Kidney (tissue), 14 donors: ENCODE measurements around the gene AMMECR1. TPM values are rescaled to one million over a fixed set of nuclear protein-coding genes. Genes with fewer than 3 reads are reported as not detected.

Experiments used
- DNase-seq, 5 donors: peaks; one replicate each; pipeline ENCODE4 v3.0.0-alpha.2; 2013 to 2020
- FAIRE-seq: peaks from 2 replicates; lab custom pipeline; 2012; peaks lifted over from hg19 to GRCh38; lab: Jason Lieb, UNC
- H3K27ac ChIP-seq, 2 donors: one replicate each; pipeline ENCODE4 v1.7.0; 2013; ENCODE audit warnings: low read depth in 2 of 2, low read length in 2 of 2, inconsistent platforms in 1 of 2
- H3K27me3 ChIP-seq: one replicate; pipeline ENCODE4 v1.7.1; 2013; ENCODE audit warnings: low read length, inconsistent platforms; ENCODE audit not compliant: control insufficient read depth, insufficient read depth
- H3K36me3 ChIP-seq, 3 donors: one replicate each; pipeline versions ENCODE4 v1.7.0 to v1.7.1; 2013; ENCODE audit warnings: low read length in 3 of 3, control low read depth in 1 of 3, inconsistent platforms in 1 of 3; ENCODE audit not compliant: insufficient read depth in 3 of 3, control insufficient read depth in 2 of 3
- H3K4me1 ChIP-seq, 3 donors: one replicate each; pipeline versions ENCODE4 v1.7.0 to v1.7.1; 2013; ENCODE audit warnings: low read length in 3 of 3, inconsistent platforms in 1 of 3, low read depth in 1 of 3; ENCODE audit not compliant: control insufficient read depth in 2 of 3, insufficient read depth in 2 of 3
- H3K4me3 ChIP-seq, 3 donors: one replicate each; pipeline versions ENCODE4 v1.7.0 to v1.8.1; 2013; ENCODE audit warnings: low read length in 3 of 3, control low read depth in 1 of 3, inconsistent platforms in 1 of 3
- H3K9ac ChIP-seq, 3 donors: one replicate each; pipeline versions ENCODE4 v1.7.0 to v1.7.1; 2013; ENCODE audit warnings: low read length in 3 of 3, control low read depth in 1 of 3, inconsistent platforms in 1 of 3
- H3K9me3 ChIP-seq, 3 donors: one replicate each; pipeline versions ENCODE4 v1.7.0 to v1.7.1; 2013; ENCODE audit warnings: low read length in 3 of 3, control low read depth in 1 of 3, inconsistent platforms in 1 of 3; ENCODE audit not compliant: control insufficient read depth in 2 of 3, insufficient read depth in 1 of 3
- intact Hi-C: fragments of 100-400 bp; cut with DNase I; formaldehyde crosslinking; loops from one replicate; pipeline ENCODE4 v1.11.1; 2022
- polyA plus RNA-seq: library from polyadenylated mRNA; stranded (reverse); fragments of 350-450 nt; fragmentation: Illumina TruSeq; extraction: RNeasy Lipid Tissue Mini Kit (QIAGEN cat#74804); gene quantifications from one replicate; pipeline ENCODE4 v1.2.3, GENCODE V29; 2014; ENCODE audit warnings: low read depth, low replicate concordance; ENCODE audit not compliant: insufficient read depth
- total RNA-seq: library from RNA; stranded (reverse); fragmentation: NEBNext Ultra II Directional; extraction: Animal tissue kit (Norgen Biotek cat#: 25700); gene quantifications from one replicate; pipeline ENCODE4 v1.2.1, GENCODE V29; 2021
- TF ChIP-seq, protein P1 (sequence below): IDR thresholded peaks from 3 replicates; pipeline ENCODE4 v1.5.1; 2012; ENCODE audit warnings: mild to moderate bottlenecking, moderate library complexity, borderline replicate concordance; ENCODE audit not compliant: insufficient read depth; ENCODE audit errors: extremely low read depth
- donor health status: control.
- donor health status: control.
- donor health status: control.
- donor health status: control.
- donor health status: control.
- donor health status: DM: yes; HTN: yes; CAD: no.
- donor health status: Normal renal cell carcinoma (clear cell type).

The AMMECR1 gene
- total and polyA plus RNA-seq, 2 donors from 2014 or later = 4.4 to 11.0 TPM

DNA sequence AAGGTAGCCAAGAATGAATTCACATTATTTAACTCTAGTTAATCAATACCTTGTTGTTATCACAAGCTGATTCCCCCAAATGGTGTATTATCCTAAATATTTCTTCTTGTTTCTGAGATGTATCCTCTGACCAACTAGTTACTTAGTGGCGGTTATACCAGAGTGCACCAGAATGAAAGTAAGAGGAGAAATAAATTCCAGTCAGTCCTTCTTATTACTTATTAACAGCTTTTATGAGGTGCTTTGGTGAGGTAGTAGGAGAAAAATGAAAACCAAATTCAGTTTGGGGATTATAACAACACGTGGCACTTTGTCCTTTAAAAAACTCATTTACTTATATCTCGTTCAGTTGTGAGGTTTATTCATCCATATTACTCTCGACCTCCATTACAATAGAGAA lies 101.9 kb downstream of the AMMECR1 start:
- Histone ChIP-seq H3K27ac (peak overlapping the region; percentile 54 to 57), H3K4me3 (no peak overlapping the region), H3K4me1 (peaks cover 0 to 4% (median 0%) of the 10 kb centered on the region in 3 donors), H3K9me3 (no peaks in the 10 kb centered on the region), H3K36me3 (no peaks in the 10 kb centered on the region), H3K27me3 (peaks cover 3% of the 10 kb centered on the region), H3K9ac (no peak overlapping the region)
- intact Hi-C loops = no loop called here
- DNase-seq (peak in 2 of 5 donors; percentile 40 to 41), FAIRE-seq (peak; percentile 98)
- TF ChIP-seq, protein P1, sequence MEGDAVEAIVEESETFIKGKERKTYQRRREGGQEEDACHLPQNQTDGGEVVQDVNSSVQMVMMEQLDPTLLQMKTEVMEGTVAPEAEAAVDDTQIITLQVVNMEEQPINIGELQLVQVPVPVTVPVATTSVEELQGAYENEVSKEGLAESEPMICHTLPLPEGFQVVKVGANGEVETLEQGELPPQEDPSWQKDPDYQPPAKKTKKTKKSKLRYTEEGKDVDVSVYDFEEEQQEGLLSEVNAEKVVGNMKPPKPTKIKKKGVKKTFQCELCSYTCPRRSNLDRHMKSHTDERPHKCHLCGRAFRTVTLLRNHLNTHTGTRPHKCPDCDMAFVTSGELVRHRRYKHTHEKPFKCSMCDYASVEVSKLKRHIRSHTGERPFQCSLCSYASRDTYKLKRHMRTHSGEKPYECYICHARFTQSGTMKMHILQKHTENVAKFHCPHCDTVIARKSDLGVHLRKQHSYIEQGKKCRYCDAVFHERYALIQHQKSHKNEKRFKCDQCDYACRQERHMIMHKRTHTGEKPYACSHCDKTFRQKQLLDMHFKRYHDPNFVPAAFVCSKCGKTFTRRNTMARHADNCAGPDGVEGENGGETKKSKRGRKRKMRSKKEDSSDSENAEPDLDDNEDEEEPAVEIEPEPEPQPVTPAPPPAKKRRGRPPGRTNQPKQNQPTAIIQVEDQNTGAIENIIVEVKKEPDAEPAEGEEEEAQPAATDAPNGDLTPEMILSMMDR = no peak

DNA sequence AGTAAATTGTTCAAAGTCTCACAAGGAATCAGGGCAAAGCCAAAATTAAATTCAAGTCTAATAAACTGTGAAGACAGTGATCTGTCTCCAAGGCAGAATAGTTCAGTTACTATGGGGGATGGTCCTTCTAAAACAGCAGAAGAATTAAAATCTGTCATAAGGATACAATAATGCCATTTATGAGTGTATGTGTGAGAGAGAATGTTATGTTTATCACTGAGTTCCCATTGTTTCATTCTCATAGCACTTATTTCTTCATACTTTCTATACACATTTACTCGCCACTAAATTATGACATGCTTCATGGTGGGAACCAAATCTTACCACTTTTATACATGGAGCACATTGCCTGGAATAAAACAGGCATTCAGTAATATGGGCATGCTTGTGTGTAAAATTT lies 102.5 kb downstream of the AMMECR1 start:
- H3K4me3 ChIP-seq = no peak overlapping the region
- FAIRE-seq (no peak), DNase-seq (no peak)
- peak overlapping the region in 1 of 2 donors; percentile 54 for H3K27ac ChIP-seq
- peaks cover 3% of the 10 kb centered on the region for H3K27me3 ChIP-seq
- intact Hi-C loops = no loop called here
- no peaks in the 10 kb centered on the region for H3K36me3 ChIP-seq
- no peaks in the 10 kb centered on the region for H3K9me3 ChIP-seq
- H3K9ac ChIP-seq = no peak overlapping the region
- peaks cover 0 to 4% (median 0%) of the 10 kb centered on the region in 3 donors for H3K4me1 ChIP-seq
- TF ChIP-seq, protein P1 = no peak

DNA sequence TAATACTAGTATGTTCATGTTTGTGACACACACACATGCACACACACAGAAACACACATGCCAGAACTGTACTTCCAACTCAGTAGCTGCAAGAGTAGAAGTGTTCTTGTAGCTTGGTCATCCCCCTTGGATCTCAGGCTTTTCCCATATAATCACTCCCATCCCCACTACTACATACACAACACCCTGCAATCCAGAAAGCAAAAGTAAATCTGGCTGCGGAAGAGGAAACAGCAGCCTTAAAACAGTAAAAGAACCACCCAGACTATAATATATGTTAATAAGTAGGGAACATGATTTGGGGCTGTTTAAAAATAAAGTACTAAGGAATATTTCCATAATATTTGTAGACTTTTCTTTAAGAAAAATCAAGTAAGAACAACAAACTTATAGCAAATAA lies 103.2 kb downstream of the AMMECR1 start:
- H3K4me1 ChIP-seq = peaks cover 0 to 4% (median 0%) of the 10 kb centered on the region in 3 donors
- no peak overlapping the region for H3K9ac ChIP-seq
- peaks cover 3% of the 10 kb centered on the region for H3K27me3 ChIP-seq
- intact Hi-C loops = no loop called here
- FAIRE-seq = peak; percentile 45
- DNase-seq = no peak
- TF ChIP-seq, protein P1 = no peak
- no peaks in the 10 kb centered on the region for H3K36me3 ChIP-seq
- no peaks in the 10 kb centered on the region for H3K9me3 ChIP-seq
- no peak overlapping the region for H3K27ac ChIP-seq
- H3K4me3 ChIP-seq = no peak overlapping the region

DNA sequence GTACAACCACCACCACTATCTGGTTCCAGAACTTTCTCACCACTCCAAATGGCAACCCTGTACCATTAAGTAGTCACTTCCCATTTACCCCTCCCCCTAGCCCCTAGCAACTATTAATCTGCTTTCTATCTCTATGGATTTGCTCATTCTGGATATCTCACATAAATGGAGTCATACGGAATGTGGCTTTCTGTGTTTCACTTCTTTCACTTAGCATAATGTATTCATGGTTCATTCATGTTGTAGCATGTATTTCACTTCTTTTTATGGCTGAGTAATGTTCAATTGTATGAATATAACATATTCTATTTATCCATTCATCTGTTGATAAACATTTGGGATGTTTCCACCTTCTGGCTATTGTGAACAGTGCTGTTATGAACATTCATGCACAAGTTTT lies 104.7 kb downstream of the AMMECR1 start:
- H3K27me3 ChIP-seq = peaks cover 3% of the 10 kb centered on the region
- no peak overlapping the region for H3K9ac ChIP-seq
- TF ChIP-seq, protein P1 = no peak
- H3K36me3 ChIP-seq = no peaks in the 10 kb centered on the region
- no peak overlapping the region for H3K4me3 ChIP-seq
- H3K9me3 ChIP-seq = no peaks in the 10 kb centered on the region
- DNase-seq (no peak), FAIRE-seq (no peak)
- peaks cover 0 to 4% (median 0%) of the 10 kb centered on the region in 3 donors for H3K4me1 ChIP-seq
- H3K27ac ChIP-seq = no peak overlapping the region
- intact Hi-C loops = no loop called here
